ENCODE results near the gene ARID2.

ARID2 gene

DNA sequence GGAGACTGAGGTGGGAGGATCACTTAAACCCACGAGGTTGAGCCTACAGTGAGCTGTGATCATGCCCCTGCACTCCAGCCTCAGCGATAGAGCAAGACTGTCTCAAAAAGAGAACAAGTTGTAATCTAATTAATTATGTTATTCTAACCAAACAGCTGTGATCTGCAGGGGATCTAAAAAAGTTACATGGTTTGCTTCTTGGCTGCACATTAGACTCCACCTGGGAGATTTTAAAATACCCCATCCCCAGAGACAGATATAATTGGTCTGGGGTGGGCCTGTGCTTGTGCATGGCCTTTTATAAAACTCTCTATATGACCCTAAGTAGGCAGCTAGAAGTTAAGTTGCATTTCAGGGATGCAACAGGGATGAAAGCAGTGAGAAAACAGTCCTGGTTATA, 184.1 kb downstream of the ARID2 start:
- DNase-seq (ENCODE audit: insufficient read length, low spot score) (no peak), FAIRE-seq (no peak)

DNA sequence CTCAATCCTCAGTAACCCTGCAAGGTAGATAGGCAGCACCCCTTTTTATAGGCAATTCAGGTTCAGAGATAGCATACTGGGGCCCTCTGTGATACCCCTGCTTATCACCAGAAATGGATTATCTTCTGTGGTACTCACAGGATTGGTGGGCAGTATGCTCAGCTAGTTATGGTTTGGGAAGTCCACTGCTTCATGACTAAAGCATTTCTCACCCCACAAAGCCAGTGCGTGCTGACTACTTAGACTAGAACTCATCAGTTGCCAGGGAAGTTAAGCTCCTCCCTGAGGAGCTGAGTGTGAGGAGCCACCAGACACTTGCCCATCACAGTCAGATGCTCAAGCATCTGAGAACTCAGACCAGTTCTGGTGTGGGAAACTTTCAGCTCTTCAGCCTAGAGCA, 184.6 kb downstream of the ARID2 start:
- no peak for FAIRE-seq
- DNase-seq (ENCODE audit: insufficient read length, low spot score): peak; percentile 32

DNA sequence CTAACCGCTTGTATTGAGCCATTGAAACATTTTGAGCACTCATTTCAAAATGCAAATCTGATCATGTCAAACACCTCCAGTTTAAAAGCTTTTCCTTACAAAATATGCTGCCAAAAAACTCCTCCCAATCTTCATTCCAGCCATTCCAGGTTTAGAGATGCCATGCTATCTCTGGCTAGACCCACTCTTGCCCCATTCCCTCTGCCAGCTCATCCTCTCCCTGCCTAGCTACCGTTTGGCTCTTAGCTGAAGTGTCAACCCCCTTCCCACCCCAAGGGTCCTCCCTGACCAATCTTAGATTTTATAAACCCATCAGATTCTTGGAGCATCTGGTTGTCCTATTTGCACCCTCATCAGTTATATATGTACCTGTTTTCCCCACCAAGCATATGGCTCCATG, 185.9 kb downstream of the ARID2 start:
- DNase-seq (ENCODE audit: insufficient read length, low spot score) (no peak), FAIRE-seq (no peak)

DNA sequence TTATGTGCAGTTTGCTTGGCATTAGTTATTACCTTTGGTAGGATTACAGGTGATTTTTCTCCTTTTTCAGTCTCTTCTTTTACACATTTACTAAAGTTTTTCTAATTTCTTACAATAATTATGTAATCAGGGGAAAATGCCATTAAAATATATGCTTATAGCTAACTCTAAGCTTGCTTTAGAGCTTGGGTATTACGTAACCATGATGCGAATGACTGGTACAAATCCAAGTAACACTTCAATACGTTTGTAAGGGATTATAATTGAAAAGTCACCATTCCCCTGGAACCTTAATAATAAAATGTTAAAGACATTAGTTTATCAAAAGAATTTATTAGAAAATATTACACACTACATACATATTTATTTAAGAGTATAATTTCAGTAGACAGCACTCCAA, 189.3 kb downstream of the ARID2 start:
- DNase-seq (ENCODE audit: insufficient read length, low spot score) (no peak), FAIRE-seq (no peak)

DNA sequence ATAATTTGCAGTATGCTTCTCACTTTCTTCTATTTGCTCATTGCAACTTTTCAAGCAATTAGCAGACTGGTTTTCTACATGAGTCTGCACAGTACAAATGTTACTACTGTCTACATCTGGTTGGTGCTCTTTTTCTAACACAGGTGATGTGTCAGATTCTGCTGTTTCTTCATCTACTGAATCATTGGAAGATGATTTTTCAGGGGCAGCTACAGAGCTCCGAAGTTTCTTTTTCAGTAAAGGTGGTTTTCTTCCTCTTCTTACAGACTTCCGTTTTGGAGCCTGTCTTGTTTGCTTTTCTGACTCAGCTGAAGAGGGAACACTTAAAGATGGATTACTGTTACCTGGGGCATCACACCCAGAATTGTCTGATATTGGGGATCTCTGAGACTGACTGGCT, 198.8 kb downstream of the ARID2 start:
- DNase-seq (ENCODE audit: insufficient read length, low spot score) (no peak), FAIRE-seq (no peak)

DNA sequence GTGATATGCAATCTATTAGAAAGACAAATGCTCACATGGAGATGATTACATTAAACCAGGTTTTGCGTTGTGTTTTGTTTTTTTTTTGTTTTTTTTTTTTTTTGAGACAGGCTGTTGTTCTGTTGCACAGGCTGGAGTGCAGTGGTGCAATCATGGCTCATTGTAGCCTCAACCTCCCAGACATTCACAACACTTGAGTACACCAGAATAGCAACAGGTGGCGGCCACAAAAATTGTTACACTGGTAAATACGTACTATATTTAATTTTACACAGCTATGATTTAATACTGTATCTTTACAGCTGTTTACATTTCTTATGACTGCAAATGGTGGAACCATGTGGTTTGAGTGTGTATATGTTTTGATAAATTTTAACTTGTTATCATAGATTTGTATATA, 200.9 kb downstream of the ARID2 start:
- FAIRE-seq (no peak), DNase-seq (ENCODE audit: insufficient read length, low spot score) (no peak)

DNA sequence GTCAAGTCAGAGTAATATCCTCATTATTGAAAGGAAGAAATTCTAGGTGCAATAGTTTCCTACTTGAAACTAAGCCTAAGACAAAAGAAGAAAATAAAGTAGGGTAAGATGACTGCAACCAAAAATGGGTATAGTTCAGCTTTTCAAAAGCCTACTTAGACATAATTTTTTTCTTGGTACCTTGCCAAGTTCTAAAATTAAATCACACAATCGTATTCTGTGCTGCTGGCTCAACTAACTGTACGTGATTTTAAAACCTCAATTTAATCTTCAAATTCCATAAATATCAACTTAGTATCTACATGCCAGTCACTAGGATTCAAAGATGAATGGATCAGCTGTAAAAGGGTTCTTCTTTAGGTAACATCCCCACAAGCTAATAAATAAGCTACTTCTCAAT, 204.0 kb downstream of the ARID2 start:
- FAIRE-seq (no peak), DNase-seq (ENCODE audit: insufficient read length, low spot score) (no peak)

DNA sequence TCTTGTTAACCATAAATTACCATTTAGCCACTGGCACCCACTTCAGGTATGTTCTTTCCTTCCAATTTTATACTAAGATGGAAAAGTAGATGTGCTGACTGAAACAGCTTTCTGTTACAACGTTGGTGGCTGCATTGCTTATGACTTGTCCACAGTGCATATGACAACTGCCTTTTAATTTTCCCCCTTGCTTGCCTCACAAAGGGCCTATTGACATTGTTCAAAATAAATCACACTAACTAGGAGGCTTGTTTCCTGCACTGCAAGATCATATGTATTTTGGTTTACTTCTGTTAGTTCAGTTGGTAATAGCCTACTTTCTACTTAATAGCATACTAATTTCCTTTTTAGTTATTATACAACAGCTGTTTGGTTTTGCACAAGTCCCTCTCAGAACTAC, 205.4 kb downstream of the ARID2 start:
- no peak for FAIRE-seq
- DNase-seq (ENCODE audit: insufficient read length, low spot score): no peak

DNA sequence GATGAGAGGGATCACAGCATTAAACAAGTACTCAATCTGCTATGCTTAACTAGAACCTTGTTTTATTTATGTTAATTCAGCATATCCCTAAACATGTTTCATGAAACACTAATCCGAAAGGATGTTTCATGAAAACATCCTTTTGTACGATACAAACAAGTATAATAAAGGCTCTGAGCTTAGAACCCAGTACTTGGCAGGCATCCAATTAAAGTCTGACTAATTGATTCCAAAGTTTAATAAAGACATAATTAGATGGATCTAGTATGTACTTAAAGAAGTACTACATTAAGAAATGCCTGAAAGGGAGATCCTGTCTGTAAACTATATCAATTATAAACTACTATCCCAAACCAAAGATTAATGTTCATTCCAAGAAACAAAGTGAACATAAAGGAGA, 209.1 kb downstream of the ARID2 start:
- FAIRE-seq (no peak), DNase-seq (ENCODE audit: insufficient read length, low spot score) (no peak)

DNA sequence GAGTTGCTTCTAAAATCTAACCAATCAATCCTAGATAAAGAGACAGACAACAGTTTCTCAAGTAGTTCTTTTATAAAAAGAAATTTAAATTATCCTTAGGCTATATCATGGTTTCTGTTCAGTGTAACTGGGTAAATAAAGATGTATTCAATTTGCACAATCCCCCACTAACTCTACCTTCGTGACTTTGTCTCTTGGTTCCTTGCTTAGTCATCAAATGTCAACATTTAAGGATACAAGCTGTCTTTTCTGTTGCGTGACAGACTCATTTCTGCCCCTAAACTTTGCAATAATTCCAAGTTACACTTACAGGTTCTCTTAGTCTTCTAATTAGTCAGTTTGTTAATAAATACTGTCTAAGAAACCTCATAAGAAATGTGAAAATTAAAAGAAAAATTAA, 210.3 kb downstream of the ARID2 start:
- DNase-seq (ENCODE audit: insufficient read length, low spot score): no peak
- FAIRE-seq: no peak

DNA sequence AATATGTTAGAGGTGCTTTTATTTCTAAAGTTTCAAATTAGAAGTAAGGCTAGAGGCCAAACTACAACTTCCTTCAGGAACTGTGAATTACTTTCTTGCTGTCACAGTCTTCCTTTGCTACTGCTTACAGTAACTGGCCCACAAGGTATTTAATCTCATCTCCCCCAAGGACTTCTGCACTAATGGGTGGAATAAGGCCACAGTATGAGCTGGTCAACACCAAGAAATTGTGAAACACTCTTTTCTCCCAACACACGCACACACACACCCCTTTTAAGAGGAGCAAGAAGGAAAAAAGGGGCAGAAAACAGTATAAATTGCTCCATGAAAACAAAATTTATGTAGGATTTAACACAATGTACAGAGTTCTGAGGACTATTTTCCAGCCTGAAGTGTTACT, 215.3 kb downstream of the ARID2 start:
- no peak for FAIRE-seq
- no peak for DNase-seq (ENCODE audit: insufficient read length, low spot score)

DNA sequence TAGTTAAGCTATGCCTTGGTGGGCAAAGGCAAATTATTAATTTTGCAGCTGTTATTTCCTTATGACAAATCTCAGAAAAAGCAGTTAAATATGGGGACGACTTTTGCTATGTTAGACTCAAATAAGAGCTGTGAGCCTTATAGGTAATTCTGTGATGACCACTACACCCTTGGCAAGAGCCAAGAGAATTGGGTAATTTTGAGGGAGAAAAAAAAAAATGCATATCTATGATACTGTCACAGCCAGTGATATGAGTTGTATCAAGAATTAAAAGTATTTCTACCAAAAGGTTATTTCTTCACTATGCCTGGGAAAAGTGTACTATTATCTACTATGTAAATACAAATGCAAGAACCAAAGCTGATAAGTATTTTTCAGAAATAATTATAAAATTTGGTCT, 216.9 kb downstream of the ARID2 start:
- DNase-seq (ENCODE audit: insufficient read length, low spot score): no peak

DNA sequence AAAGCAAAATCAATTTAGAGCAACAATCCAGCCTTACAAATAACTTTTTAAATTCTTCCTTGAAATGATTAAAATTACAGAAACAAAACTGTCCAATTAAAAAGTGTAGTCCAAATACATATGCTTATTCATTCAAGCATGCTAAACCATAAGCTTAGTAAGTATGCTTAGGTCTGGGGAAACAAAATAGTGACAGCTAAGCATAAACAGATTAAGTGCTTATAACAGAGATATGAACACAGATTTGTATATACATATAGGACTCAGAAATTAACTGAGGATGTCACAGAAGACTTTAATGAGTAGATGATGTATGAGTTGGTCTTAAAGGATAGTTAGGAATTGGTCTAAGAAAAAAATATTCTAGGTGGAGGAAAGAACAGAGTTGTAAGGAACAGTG, 219.0 kb downstream of the ARID2 start:
- no peak for FAIRE-seq
- DNase-seq (ENCODE audit: insufficient read length, low spot score): no peak

More for the DNA sequence above, 216.9 kb downstream of the ARID2 start:
- no peak for FAIRE-seq
